ENCODE measurements around the gene STXBP1. TPM values are rescaled to one million over a fixed set of nuclear protein-coding genes. Genes with fewer than 3 reads are reported as not detected.
A peak's percentile ranks its signal among the peaks of the same experiment; 100 is the strongest.

Gene STXBP1
- total RNA-seq, 6 experiments from 2014 or later = 1.8 to 13.5 (median 4.1) TPM

- ATAC-seq = no peak
- H3K4me1 ChIP-seq = peaks cover 0 to 23% (median 0%) of the 10 kb centered on the region in 4 donors
- no peak overlapping the region for H3K27ac ChIP-seq
- TF ChIP-seq POLR2A (IDR thresholded peaks at IDR 0.05) (no peak), CTCF (IDR thresholded peaks at IDR 0.05) (no peak)
- no peak overlapping the region for H3K4me3 ChIP-seq
- no peak for DNase-seq
- H3K9me3 ChIP-seq = no peaks in the 10 kb centered on the region
- H3K27me3 ChIP-seq = no peaks in the 10 kb centered on the region
- intact Hi-C loops (cut with DNase I) = no loop called here
- no peaks in the 10 kb centered on the region for H3K36me3 ChIP-seq
- WGBS (ENCODE audit: insufficient coverage, low coverage, low lambda C conversion rate, missing lambda C conversion rate) = 88% methylated on average over 3 of the region's 3 CpGs
Measured at GRCh38 chr9:127571971-127572370, 40.1 kb upstream of the STXBP1 start.

GRCh38 chr9:127572961-127573721 is 38.9 kb upstream of the STXBP1 start:
- 83% methylated on average over 9 of the region's 9 CpGs for WGBS (ENCODE audit: insufficient coverage, low coverage, low lambda C conversion rate, missing lambda C conversion rate)
- TF ChIP-seq CTCF (IDR thresholded peaks at IDR 0.05) = no peak
- no peak for TF ChIP-seq POLR2A (IDR thresholded peaks at IDR 0.05)
- Histone ChIP-seq H3K4me3 (no peak overlapping the region), H3K27ac (peak overlapping the region in 2 of 3 donors; percentile 24 to 47), H3K27me3 (no peaks in the 10 kb centered on the region), H3K36me3 (no peaks in the 10 kb centered on the region), H3K9me3 (no peaks in the 10 kb centered on the region), H3K4me1 (peaks cover 0 to 11% (median 0%) of the 10 kb centered on the region in 4 donors)
- no peak for DNase-seq
- intact Hi-C loops (cut with DNase I) = no loop called here
- no peak for ATAC-seq

- WGBS (ENCODE audit: insufficient coverage, low coverage, low lambda C conversion rate, missing lambda C conversion rate) = 43% methylated on average over 6 of the region's 10 CpGs
Measured at GRCh38 chr9:127574072-127574993, 37.7 kb upstream of the STXBP1 start.

More at GRCh38 chr9:127574072-127574993, 37.7 kb upstream of the STXBP1 start:
- Histone ChIP-seq H3K4me3 (no peak overlapping the region), H3K27ac (peak overlapping the region in 1 of 3 donors; percentile 47), H3K36me3 (no peaks in the 10 kb centered on the region), H3K4me1 (peaks cover 0 to 7% (median under 1%) of the 10 kb centered on the region in 4 donors), H3K27me3 (no peaks in the 10 kb centered on the region), H3K9me3 (no peaks in the 10 kb centered on the region)
- no peak for TF ChIP-seq CTCF (IDR thresholded peaks at IDR 0.05)
- TF ChIP-seq POLR2A (IDR thresholded peaks at IDR 0.05) = no peak
- no peak for ATAC-seq
- DNase-seq = no peak
- intact Hi-C loops (cut with DNase I) = no loop called here

All from right lobe of liver (tissue), 6 donors.